Trophoblast cell (in vitro differentiated cells and primary cell): ENCODE results near the gene OPALIN. TPM values are rescaled to one million over a fixed set of nuclear protein-coding genes. Genes with fewer than 3 reads are reported as not detected.

Source experiments
- DNase-seq, 2 donors: peaks; one replicate each; pipeline ENCODE4 v3.0.0-alpha.2; 2016
- H2AFZ ChIP-seq: 2 replicates; pipeline ENCODE4 v1.6.1; 2013; ENCODE audit warnings: low read length, moderate library complexity, mild to moderate bottlenecking; ENCODE audit not compliant: insufficient read depth, poor library complexity
- H2AK5ac ChIP-seq: 2 replicates; pipeline ENCODE4 v1.6.1; 2013; ENCODE audit warnings: mild to moderate bottlenecking, low read length
- H2BK120ac ChIP-seq: 2 replicates; pipeline ENCODE4 v1.6.1; 2013; ENCODE audit warnings: low read length, mild to moderate bottlenecking, moderate library complexity; ENCODE audit not compliant: insufficient read depth, poor library complexity
- H2BK12ac ChIP-seq: 2 replicates; pipeline ENCODE4 v1.6.1; 2013; ENCODE audit warnings: mild to moderate bottlenecking, low read length, moderate library complexity
- H2BK5ac ChIP-seq: 2 replicates; pipeline ENCODE4 v1.6.1; 2013; ENCODE audit warnings: low read length, low read depth, moderate library complexity, mild to moderate bottlenecking; ENCODE audit not compliant: poor library complexity
- H3K14ac ChIP-seq: 2 replicates; pipeline ENCODE4 v1.6.1; 2013; ENCODE audit warnings: mild to moderate bottlenecking, low read length
- H3K18ac ChIP-seq: 2 replicates; pipeline ENCODE4 v1.6.1; 2013; ENCODE audit warnings: mild to moderate bottlenecking, low read length
- H3K23ac ChIP-seq: 2 replicates; pipeline ENCODE4 v1.6.1; 2013; ENCODE audit warnings: low read length
- H3K27ac ChIP-seq: 2 replicates; pipeline ENCODE4 v1.5.1; 2013; ENCODE audit warnings: low read depth, mild to moderate bottlenecking, inconsistent platforms, low read length, moderate library complexity
- H3K27me3 ChIP-seq: 2 replicates; pipeline ENCODE4 v1.6.1; 2013; ENCODE audit warnings: inconsistent platforms, mild to moderate bottlenecking, low read length, moderate library complexity; ENCODE audit not compliant: insufficient read depth
- H3K36me3 ChIP-seq, 2 experiments: 1 replicate in 1 of 2; 2 replicates in 1 of 2; pipeline ENCODE4 v1.6.1; 2013; ENCODE audit warnings: low read length in 2 of 2, mild to moderate bottlenecking in 2 of 2, moderate library complexity in 1 of 2; ENCODE audit not compliant: insufficient read depth in 2 of 2, control insufficient read depth in 1 of 2
- H3K4ac ChIP-seq: 2 replicates; pipeline ENCODE4 v1.6.1; 2013; ENCODE audit warnings: low read depth, mild to moderate bottlenecking, low read length, moderate library complexity
- H3K4me1 ChIP-seq, 2 experiments: 1 replicate in 1 of 2; 2 replicates in 1 of 2; pipeline ENCODE4 v1.6.1; 2013; ENCODE audit warnings: low read length in 2 of 2, mild to moderate bottlenecking in 2 of 2, moderate library complexity in 1 of 2; ENCODE audit not compliant: insufficient read depth in 2 of 2, control insufficient read depth in 1 of 2
- H3K4me2 ChIP-seq: 2 replicates; pipeline ENCODE4 v1.6.1; 2013; ENCODE audit warnings: inconsistent platforms, mild to moderate bottlenecking, low read length, moderate library complexity
- H3K4me3 ChIP-seq: 2 replicates; pipeline ENCODE4 v1.5.1; 2013; ENCODE audit warnings: mild to moderate bottlenecking, low read depth, low read length, inconsistent platforms
- H3K79me1 ChIP-seq: one replicate; pipeline ENCODE4 v1.6.1; 2013; ENCODE audit warnings: low read length
- H3K79me2 ChIP-seq: 2 replicates; pipeline ENCODE4 v1.6.1; 2013; ENCODE audit warnings: low read length, mild to moderate bottlenecking; ENCODE audit not compliant: control insufficient read depth, insufficient read depth, poor library complexity
- H3K9ac ChIP-seq: 2 replicates; pipeline ENCODE4 v1.6.1; 2013; ENCODE audit warnings: mild to moderate bottlenecking, low read length
- H3K9me3 ChIP-seq: 2 replicates; pipeline ENCODE4 v1.6.1; 2013; ENCODE audit warnings: low read depth, mild to moderate bottlenecking, control low read depth, inconsistent platforms, low read length; ENCODE audit not compliant: insufficient read depth
- H4K12ac ChIP-seq: 2 replicates; pipeline ENCODE4 v1.6.1; 2013; ENCODE audit warnings: low read depth, mild to moderate bottlenecking, low read length, moderate library complexity
- H4K8ac ChIP-seq: 2 replicates; pipeline ENCODE4 v1.6.1; 2013; ENCODE audit warnings: low read depth, mild to moderate bottlenecking, low read length, moderate library complexity
- H4K91ac ChIP-seq: one replicate; pipeline ENCODE4 v1.6.1; 2013; ENCODE audit warnings: low read depth, mild to moderate bottlenecking, low read length, moderate library complexity
- WGBS: extraction: QIAGEN DNeasy Blood & Tissue Kit; methylation state at CpG from one replicate; pipeline ENCODE4 v1.1.7; 2013; ENCODE audit warnings: missing lambda C conversion rate; ENCODE audit not compliant: insufficient read length, insufficient coverage; ENCODE audit errors: extremely low coverage; 5-methylcytosine and 5-hydroxymethylcytosine counted together
- polyA plus RNA-seq: library from polyadenylated mRNA; stranded (reverse); fragments of 200-250 nt; gene quantifications from 2 replicates; pipeline ENCODE4 v1.2.3, GENCODE V29; 2013

OPALIN gene, protein sequence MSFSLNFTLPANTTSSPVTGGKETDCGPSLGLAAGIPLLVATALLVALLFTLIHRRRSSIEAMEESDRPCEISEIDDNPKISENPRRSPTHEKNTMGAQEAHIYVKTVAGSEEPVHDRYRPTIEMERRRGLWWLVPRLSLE
- 0.01 and 0.04 TPM in 2 replicates for polyA plus RNA-seq

DNA sequence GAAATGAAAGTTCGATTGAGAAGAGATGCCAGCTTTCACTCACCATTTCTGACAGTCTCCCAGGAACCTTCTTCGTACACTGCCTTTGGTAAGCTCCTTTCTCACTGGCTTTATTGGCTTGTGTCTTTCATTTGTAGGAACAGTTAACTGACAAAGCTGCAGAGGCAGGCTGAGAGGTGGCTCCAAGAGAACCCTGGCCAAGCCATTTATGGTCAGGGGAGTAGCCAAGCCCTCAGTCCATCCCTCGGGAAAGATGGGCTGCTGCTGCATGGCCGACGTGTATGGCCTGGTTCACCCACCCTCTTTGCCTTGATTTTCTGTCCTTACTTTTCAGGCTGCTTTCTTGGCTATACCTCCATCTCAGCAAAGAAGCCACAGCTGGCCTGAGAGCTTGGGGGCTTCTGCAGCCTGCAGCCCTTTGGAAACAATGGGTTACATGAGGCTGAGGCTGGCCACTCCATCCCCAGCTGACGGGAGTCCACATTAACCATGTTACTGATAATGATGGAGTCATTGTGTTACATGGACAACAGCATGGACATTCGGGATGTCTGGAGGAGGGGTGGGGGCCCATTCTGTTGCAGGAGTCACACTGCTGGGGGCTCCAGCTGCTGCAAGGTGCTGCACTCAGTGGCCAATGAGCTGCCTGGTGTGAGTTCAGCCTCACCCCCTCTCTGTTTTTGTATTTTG is at the start of gene OPALIN:
TSS of gene OPALIN (minus strand) at position 152 of the 690 bp plus-strand sequence. CDS start at position 46, 106 bp downstream.
- Histone ChIP-seq H3K27ac (no peak within 1 kb of the TSS), H3K9me3 (peaks cover 2% of the 10 kb centered on the region), H3K18ac (no peak within 1 kb of the TSS), H3K27me3 (no peaks in the 10 kb centered on the region), H2BK5ac (no peak within 1 kb of the TSS), H4K12ac (no peak within 1 kb of the TSS), H2AK5ac (no peak within 1 kb of the TSS), H3K4me1 (no peaks in the 10 kb centered on the region), H4K8ac (no peak within 1 kb of the TSS), H2BK12ac (no peak within 1 kb of the TSS), H3K79me1 (no peaks in the 10 kb centered on the region), H2AFZ (no peak within 1 kb of the TSS), H3K4me2 (no peak within 1 kb of the TSS), H3K23ac (no peak within 1 kb of the TSS), H3K79me2 (no peaks in the 10 kb centered on the region), H3K14ac (no peak within 1 kb of the TSS), H3K4me3 (no peak within 1 kb of the TSS), H3K4ac (no peak within 1 kb of the TSS), H3K36me3 (no peaks in the 10 kb centered on the region), H4K91ac (no peak within 1 kb of the TSS), H2BK120ac (no peak within 1 kb of the TSS), H3K9ac (no peak within 1 kb of the TSS)
- WGBS, result no CpG with 5 or more reads among the region's 7 CpGs
- no peak for DNase-seq

DNA sequence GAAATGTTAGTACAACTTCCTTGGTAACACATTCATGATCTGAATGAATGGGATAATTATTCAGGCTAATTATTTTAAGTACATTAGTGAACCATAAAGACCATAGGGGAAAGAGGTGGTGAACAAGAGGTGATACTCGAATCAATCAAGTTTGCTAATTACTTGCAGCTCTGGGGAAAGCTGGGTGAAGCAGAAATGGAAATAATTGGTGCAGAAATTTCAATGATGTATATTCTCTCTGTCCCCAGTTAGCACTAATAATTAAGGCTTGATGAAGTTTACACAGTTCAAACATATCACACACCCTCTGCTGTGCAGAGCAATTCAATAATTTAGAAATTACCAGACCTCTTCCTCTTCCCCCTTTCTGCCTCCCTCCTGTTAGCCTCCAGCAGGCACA is 49.4 kb upstream of the OPALIN start:
- Histone ChIP-seq H2BK12ac (no peak overlapping the region), H3K79me1 (no peaks in the 10 kb centered on the region), H2AFZ (no peak overlapping the region), H3K18ac (no peak overlapping the region), H3K4me1 (no peaks in the 10 kb centered on the region), H3K27ac (no peak overlapping the region), H3K14ac (no peak overlapping the region), H3K79me2 (no peaks in the 10 kb centered on the region), H4K8ac (no peak overlapping the region), H3K4ac (no peak overlapping the region), H3K4me3 (no peak overlapping the region), H3K9ac (no peak overlapping the region), H4K91ac (no peak overlapping the region), H3K4me2 (no peak overlapping the region), H4K12ac (no peak overlapping the region), H2BK5ac (no peak overlapping the region), H3K23ac (no peak overlapping the region), H3K36me3 (no peaks in the 10 kb centered on the region), H3K27me3 (no peaks in the 10 kb centered on the region), H2AK5ac (no peak overlapping the region), H2BK120ac (no peak overlapping the region), H3K9me3 (peaks cover 2% of the 10 kb centered on the region)
- DNase-seq, result no peak
- no CpG with 5 or more reads among the region's 1 CpG for WGBS

DNA sequence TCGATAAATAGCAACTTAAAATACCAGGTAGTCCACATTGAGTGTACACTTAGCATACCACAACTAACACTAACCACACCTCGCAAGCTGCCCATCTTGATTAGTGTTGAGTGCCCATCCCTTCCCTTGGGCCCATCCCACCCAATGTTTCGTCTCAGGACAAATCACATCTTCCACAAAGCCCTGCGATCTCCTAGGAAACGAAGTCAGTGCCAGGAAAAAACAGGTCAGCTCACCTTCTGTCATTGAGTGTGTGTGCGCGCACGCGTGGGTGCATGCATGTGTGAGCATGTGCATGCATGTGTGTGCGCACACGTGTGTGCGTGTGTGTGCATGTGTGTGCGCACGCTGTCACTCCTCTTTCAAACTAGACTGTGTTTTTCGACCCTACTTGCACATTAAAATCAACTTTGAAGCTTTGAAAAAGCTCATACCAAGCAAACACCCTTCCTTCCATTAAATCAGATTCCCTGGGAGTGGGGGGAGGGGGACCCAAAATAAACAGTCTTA is 48.8 kb upstream of the OPALIN start:
- Histone ChIP-seq H3K14ac (no peak overlapping the region), H3K4me3 (no peak overlapping the region), H3K27ac (no peak overlapping the region), H3K4me2 (no peak overlapping the region), H2AFZ (no peak overlapping the region), H3K9me3 (peaks cover 2% of the 10 kb centered on the region), H3K4me1 (no peaks in the 10 kb centered on the region), H4K8ac (no peak overlapping the region), H2AK5ac (no peak overlapping the region), H3K79me1 (no peaks in the 10 kb centered on the region), H3K9ac (no peak overlapping the region), H4K12ac (no peak overlapping the region), H4K91ac (no peak overlapping the region), H3K18ac (no peak overlapping the region), H3K27me3 (no peaks in the 10 kb centered on the region), H3K36me3 (no peaks in the 10 kb centered on the region), H3K23ac (no peak overlapping the region), H2BK12ac (no peak overlapping the region), H3K4ac (no peak overlapping the region), H2BK5ac (no peak overlapping the region), H3K79me2 (no peaks in the 10 kb centered on the region), H2BK120ac (no peak overlapping the region)
- DNase-seq, result no peak
- WGBS, result no CpG with 5 or more reads among the region's 15 CpGs

DNA sequence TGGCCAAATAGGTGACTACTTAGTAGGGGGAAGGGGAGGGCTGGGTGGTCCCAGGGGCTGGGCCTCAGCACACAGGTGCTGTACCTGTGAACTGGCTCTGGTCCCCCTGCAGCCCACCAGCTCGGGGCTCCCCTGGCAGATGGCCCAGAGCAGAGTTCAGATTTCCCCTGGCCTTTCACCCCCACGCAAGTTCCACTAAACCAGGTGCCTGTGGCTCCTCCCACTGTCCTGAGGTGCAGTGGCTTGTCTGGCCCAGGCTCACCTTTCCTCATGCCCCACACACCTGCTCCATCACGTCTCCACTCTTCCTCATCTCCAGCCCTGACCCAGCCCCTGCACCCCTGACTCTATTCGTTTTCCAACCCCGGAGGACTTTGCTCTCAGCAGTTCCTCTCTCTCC is 47.3 kb upstream of the OPALIN start:
- H3K4me2 ChIP-seq, result no peak overlapping the region
- H4K12ac ChIP-seq, result no peak overlapping the region
- no peak for DNase-seq
- H3K18ac ChIP-seq, result no peak overlapping the region
- no peak overlapping the region for H3K4me3 ChIP-seq
- no peak overlapping the region for H4K8ac ChIP-seq
- H3K79me2 ChIP-seq, result no peaks in the 10 kb centered on the region
- no peaks in the 10 kb centered on the region for H3K36me3 ChIP-seq
- H3K27me3 ChIP-seq, result no peaks in the 10 kb centered on the region
- no peak overlapping the region for H2BK120ac ChIP-seq
- H3K4me1 ChIP-seq, result no peaks in the 10 kb centered on the region
- H3K14ac ChIP-seq, result no peak overlapping the region
- H4K91ac ChIP-seq, result no peak overlapping the region
- H2AFZ ChIP-seq, result no peak overlapping the region
- H3K9me3 ChIP-seq, result peaks cover 2% of the 10 kb centered on the region
- H3K9ac ChIP-seq, result no peak overlapping the region
- H2BK5ac ChIP-seq, result no peak overlapping the region
- WGBS, result no CpG with 5 or more reads among the region's 5 CpGs
- no peak overlapping the region for H2AK5ac ChIP-seq
- no peaks in the 10 kb centered on the region for H3K79me1 ChIP-seq
- no peak overlapping the region for H2BK12ac ChIP-seq
- H3K4ac ChIP-seq, result no peak overlapping the region
- H3K23ac ChIP-seq, result no peak overlapping the region
- H3K27ac ChIP-seq, result no peak overlapping the region
